K562 (cell line): Measurements from ENCODE around the gene AHCYL2. TPM values are rescaled to one million over a fixed set of nuclear protein-coding genes. Genes with fewer than 3 reads are reported as not detected.

Experiments
- CC2D1A ChIP-seq: fragments of 450-650 bp; IDR thresholded peaks from 2 replicates; pipeline ENCODE4 v1.6.1; 2017; ENCODE audit warnings: mild to moderate bottlenecking
- CREB3 ChIP-seq: fragments of 450-650 bp; conservative IDR thresholded peaks from 2 replicates; pipeline ENCODE4 v1.6.1; 2016; ENCODE audit warnings: missing genetic modification characterization, low read depth, mild to moderate bottlenecking, missing compliant biosample characterization, moderate library complexity
- CTBP1 ChIP-seq: fragments of 450-650 bp; IDR thresholded peaks from 2 replicates; pipeline ENCODE4 v1.6.1; 2016; ENCODE audit warnings: borderline replicate concordance
- DEAF1 ChIP-seq: fragments of 450-650 bp; formaldehyde crosslinking; IDR thresholded peaks from 2 replicates; pipeline ENCODE4 v1.4.0; 2020; ENCODE audit warnings: mild to moderate bottlenecking, moderate library complexity
- EP300 ChIP-seq: IDR thresholded peaks from 2 replicates; pipeline ENCODE4 v1.6.1; 2012; ENCODE audit warnings: low read length, improper control_type of control experiment
- MITF ChIP-seq: IDR thresholded peaks from 2 replicates; pipeline ENCODE4 v1.6.1; 2014; ENCODE audit warnings: antibody characterized with exemption
- RB1 ChIP-seq: fragments of 450-650 bp; IDR thresholded peaks from 2 replicates; pipeline ENCODE4 v1.6.1; 2017; ENCODE audit warnings: low read depth, mild to moderate bottlenecking
- SIX5 ChIP-seq, 2 experiments: IDR thresholded peaks; 2 replicates each; pipeline ENCODE4 v1.6.1; 2011; ENCODE audit warnings: low read length in 2 of 2, borderline replicate concordance in 1 of 2, low read depth in 1 of 2, mild to moderate bottlenecking in 1 of 2, moderate library complexity in 1 of 2; ENCODE audit not compliant: insufficient read depth in 1 of 2
- SRSF9 ChIP-seq: fragments of 200-400 bp; formaldehyde crosslinking; IDR thresholded peaks from 2 replicates; pipeline ENCODE4 v1.6.1; 2017; ENCODE audit warnings: low read depth, low read length, borderline replicate concordance
- ZNF740 ChIP-seq, 3 experiments: fragments of 200-800 bp in 1 of 3; sonication (Bioruptor generic) in 1 of 3; sonication (generic) in 1 of 3; formaldehyde crosslinking in 1 of 3; IDR thresholded peaks; 2 replicates each; pipeline versions ENCODE4 v1.6.1 to v1.8.0; 2016 to 2022; ENCODE audit warnings: mild to moderate bottlenecking in 2 of 3, missing compliant biosample characterization in 2 of 3, missing genetic modification characterization in 2 of 3, missing genetic modification reagents in 1 of 3
- polyA plus RNA-seq, 8 experiments: library from polyadenylated mRNA; depleted of rRNA in 4 of 8; stranded (reverse) in 5 of 8; unstranded in 3 of 8; fragments of >200 nt; fragmentation: Nextera tagmentation in 2 of 8; fragmentation: Illumina TruSeq in 1 of 8; extraction: Ambion mirVana in 2 of 8; extraction: Trizol in 1 of 8; gene quantifications; 2 replicates each; pipeline versions ENCODE4 v1.2.1 to v1.2.3, GENCODE V29; 2011 to 2014; ENCODE audit warnings: inconsistent platforms in 1 of 8, missing spikeins in 1 of 8
- total RNA-seq, 7 experiments: library from RNA; depleted of rRNA in 6 of 7; stranded (reverse); fragments of >200 nt in 6 of 7; fragmentation: Illumina TruSeq in 2 of 7; extraction: Trizol in 2 of 7; gene quantifications; 2 replicates each; pipeline versions ENCODE4 v1.2.1 to v1.2.3, GENCODE V29; 2011 to 2021; ENCODE audit warnings: low replicate concordance in 1 of 7

Gene AHCYL2
- total and polyA plus RNA-seq, 9 of the 15 experiments (the other 6 are each of a cell fraction or from before 2014, with no cell fraction given): 0.93 to 10.5 (median 5.2) TPM

GRCh38 chr7:129218514-129219062, 6.2 kb upstream of the AHCYL2 start (continued):
- TF ChIP-seq MITF: no peak
- TF ChIP-seq SRSF9: no peak
- TF ChIP-seq RB1: peak; percentile 60; the same call in 1 of the 2 replicates
- no peak for TF ChIP-seq CREB3
- peak; percentile 79 for TF ChIP-seq CTBP1
- TF ChIP-seq DEAF1 (CRISPR knock-in tag): peak; percentile 96
- TF ChIP-seq EP300: peak; percentile 28; the same call in 1 of the 2 replicates
- TF ChIP-seq CC2D1A: peak; percentile 94
- no peak for TF ChIP-seq SIX5 (IDR thresholded peaks at IDR 0.05; ENCODE audit: borderline replicate concordance in 1 of 2, insufficient read depth in 1 of 2, low read depth in 1 of 2, low read length in 2 of 2)
- 0 out of 2 replicates have a peak, but pooled peaks have one; percentile 27 for TF ChIP-seq ZNF740 (CRISPR knock-in tag; IDR thresholded peaks at IDR 0.05)
- no peak for TF ChIP-seq ZNF740 (tag; IDR thresholded peaks at IDR 0.05)
